Left lung (tissue), 10 donors: Measurements from ENCODE around the gene RNF25. TPM values are rescaled to one million over a fixed set of nuclear protein-coding genes. Genes with fewer than 3 reads are reported as not detected.

Experiments
- ATAC-seq: fragments of 200-7000 bp; cut with Tn5 transposase; one replicate; pipeline ENCODE4 v1.9.1; 2020; ENCODE audit warnings: moderate library complexity
- DNase-seq, 4 donors: peaks; one replicate each; pipeline ENCODE4 v3.0.0-alpha.2; 2013 to 2020
- H3K27ac ChIP-seq, 2 donors: fragments of 200-600 bp; sonication (generic) in 1 of 2; one replicate each; pipeline versions ENCODE4 v1.5.0 to v1.8.0; 2020 to 2021
- H3K27me3 ChIP-seq, 2 donors: fragments of 200-600 bp; sonication (generic) in 1 of 2; one replicate each; pipeline versions ENCODE4 v1.5.0 to v1.8.0; 2020 to 2021
- H3K36me3 ChIP-seq, 2 donors: fragments of 200-600 bp; sonication (generic) in 1 of 2; one replicate each; pipeline versions ENCODE4 v1.5.0 to v1.8.0; 2020 to 2021
- H3K4me1 ChIP-seq, 2 donors: fragments of 200-600 bp; one replicate each; pipeline ENCODE4 v1.8.0; 2021
- H3K4me3 ChIP-seq, 2 donors: fragments of 200-600 bp; sonication (generic) in 1 of 2; one replicate each; pipeline versions ENCODE4 v1.5.0 to v1.8.0; 2020 to 2021; ENCODE audit warnings: mild to moderate bottlenecking in 1 of 2
- H3K9me3 ChIP-seq, 2 donors: fragments of 200-600 bp; sonication (generic) in 1 of 2; one replicate each; pipeline versions ENCODE4 v1.5.0 to v1.8.0; 2020 to 2021
- CTCF ChIP-seq, 2 donors: fragments of 200-600 bp; sonication (generic) in 1 of 2; IDR thresholded peaks; one replicate each; pipeline versions ENCODE4 v1.5.0 to v1.8.0; 2021; ENCODE audit warnings: antibody characterized with exemption in 2 of 2
- intact Hi-C, 2 donors: fragments of 100-400 bp; cut with DNase I; formaldehyde crosslinking; loops; one replicate each; pipeline versions ENCODE4 v1.11.2 to v1.14.2; 2022
- polyA plus RNA-seq, 6 donors: library from polyadenylated mRNA; unstranded; fragments of 120-200 nt; gene quantifications; one replicate each; pipeline ENCODE4 v1.2.1, GENCODE V29; 2013; ENCODE audit not compliant: insufficient read length in 6 of 6
- total RNA-seq, 2 donors: library from RNA; stranded (reverse); fragmentation: NEBNext Ultra II Directional; extraction: Animal tissue kit (Norgen Biotek cat#: 25700); gene quantifications; one replicate each; pipeline ENCODE4 v1.2.1, GENCODE V29; 2021
- donor health status: DM: no; HTN: yes; CAD: no.
- donor health status: DM: no; HTN: no; CAD: no.

Gene RNF25
- total and polyA plus RNA-seq, 8 donors, result 15.5 to 40.8 (median 37.8) TPM

- intact Hi-C loops, result no loop called here
- no peaks in the 10 kb centered on the region for H3K9me3 ChIP-seq
- peaks cover 0 to 59% of the 10 kb centered on the region in 2 donors for H3K36me3 ChIP-seq
- peaks cover 12 to 22% of the 10 kb centered on the region in 2 donors for H3K4me1 ChIP-seq
- ATAC-seq (peak; percentile 67), DNase-seq (peak in 3 of 4 donors; percentile 3 to 42 (median 20))
- peak; percentile 17 to 26 for TF ChIP-seq CTCF (IDR thresholded peaks at IDR 0.05)
- peak overlapping the region; percentile 50 to 71 for H3K27ac ChIP-seq
- peak overlapping the region; percentile 84 to 86 for H3K4me3 ChIP-seq
- no peaks in the 10 kb centered on the region for H3K27me3 ChIP-seq
Measured at GRCh38 chr2:218658671-218659257, 13.0 kb downstream of the RNF25 start.

GRCh38 chr2:218655751-218656150 lies 16.1 kb downstream of the RNF25 start:
- peaks cover 12 to 22% of the 10 kb centered on the region in 2 donors for H3K4me1 ChIP-seq
- no peak overlapping the region for H3K27ac ChIP-seq
- intact Hi-C loops, result no loop called here
- TF ChIP-seq CTCF (IDR thresholded peaks at IDR 0.05), result no peak
- ATAC-seq, result no peak
- no peak overlapping the region for H3K4me3 ChIP-seq
- H3K9me3 ChIP-seq, result no peaks in the 10 kb centered on the region
- peaks cover 0 to 64% of the 10 kb centered on the region in 2 donors for H3K36me3 ChIP-seq
- no peak for DNase-seq
- no peaks in the 10 kb centered on the region for H3K27me3 ChIP-seq

- Histone ChIP-seq H3K27ac (no peak overlapping the region), H3K4me3 (no peak overlapping the region), H3K4me1 (no peaks in the 10 kb centered on the region), H3K9me3 (no peaks in the 10 kb centered on the region), H3K36me3 (peaks cover 5 to 100% of the 10 kb centered on the region in 2 donors), H3K27me3 (no peaks in the 10 kb centered on the region)
- TF ChIP-seq CTCF (IDR thresholded peaks at IDR 0.05), result no peak
- intact Hi-C loops, result no loop called here
- ATAC-seq (no peak), DNase-seq (no peak)
Measured at GRCh38 chr2:218648787-218649100, 23.1 kb downstream of the RNF25 start.

GRCh38 chr2:218648088-218648786 lies 23.6 kb downstream of the RNF25 start:
- no peaks in the 10 kb centered on the region for H3K27me3 ChIP-seq
- H3K4me3 ChIP-seq, result no peak overlapping the region
- no peaks in the 10 kb centered on the region for H3K4me1 ChIP-seq
- H3K27ac ChIP-seq, result no peak overlapping the region
- DNase-seq, result peak in 3 of 4 donors; percentile 16 to 45 (median 41)
- H3K36me3 ChIP-seq, result peaks cover 5 to 100% of the 10 kb centered on the region in 2 donors
- H3K9me3 ChIP-seq, result no peaks in the 10 kb centered on the region
- ATAC-seq, result peak; percentile 91
- peak; percentile 73 to 76 for TF ChIP-seq CTCF (IDR thresholded peaks at IDR 0.05)
- intact Hi-C loops, result no loop called here

- TF ChIP-seq CTCF (IDR thresholded peaks at IDR 0.05), result no peak
- no peak for DNase-seq
- H3K36me3 ChIP-seq, result peaks cover 5 to 100% of the 10 kb centered on the region in 2 donors
- no peaks in the 10 kb centered on the region for H3K9me3 ChIP-seq
- H3K27ac ChIP-seq, result no peak overlapping the region
- H3K4me3 ChIP-seq, result no peak overlapping the region
- H3K27me3 ChIP-seq, result no peaks in the 10 kb centered on the region
- ATAC-seq, result no peak
- H3K4me1 ChIP-seq, result no peaks in the 10 kb centered on the region
- intact Hi-C loops, result no loop called here
Measured at GRCh38 chr2:218645126-218645525, 26.7 kb downstream of the RNF25 start.
